HG02852 (cell line): ENCODE measurements around the gene ETS1.

Experiments used
- ATAC-seq: cut with Tn5 transposase; IDR thresholded peaks from one replicate; pipeline ENCODE4 v1.9.1; 2021; ENCODE audit warnings: mild to moderate bottlenecking, moderate library complexity; ENCODE audit not compliant: unreplicated experiment

ETS1 gene

GRCh38 chr11:128573638-128574037, 13.7 kb downstream of the ETS1 start:
- no peak for ATAC-seq

DNA sequence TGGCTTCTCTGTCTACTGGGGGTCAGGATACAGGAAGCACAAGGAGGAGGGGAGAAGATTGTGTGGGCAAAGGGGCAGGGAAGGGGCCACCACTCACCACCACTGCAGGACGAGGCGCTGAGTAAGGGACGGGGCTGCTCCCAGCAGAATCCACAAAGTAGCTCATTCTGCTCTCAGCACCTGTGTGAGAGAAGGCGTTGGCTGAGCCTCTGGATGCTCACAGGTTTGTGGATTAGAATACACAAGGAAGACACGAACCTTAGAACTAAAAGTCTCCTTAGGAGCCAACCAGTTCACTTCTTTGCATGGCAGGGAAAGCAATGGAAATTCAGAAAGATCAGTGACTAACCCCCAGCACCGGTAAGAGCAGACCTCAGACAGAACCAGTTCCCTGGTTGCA, 14.4 kb downstream of the ETS1 start:
- ATAC-seq = no peak

DNA sequence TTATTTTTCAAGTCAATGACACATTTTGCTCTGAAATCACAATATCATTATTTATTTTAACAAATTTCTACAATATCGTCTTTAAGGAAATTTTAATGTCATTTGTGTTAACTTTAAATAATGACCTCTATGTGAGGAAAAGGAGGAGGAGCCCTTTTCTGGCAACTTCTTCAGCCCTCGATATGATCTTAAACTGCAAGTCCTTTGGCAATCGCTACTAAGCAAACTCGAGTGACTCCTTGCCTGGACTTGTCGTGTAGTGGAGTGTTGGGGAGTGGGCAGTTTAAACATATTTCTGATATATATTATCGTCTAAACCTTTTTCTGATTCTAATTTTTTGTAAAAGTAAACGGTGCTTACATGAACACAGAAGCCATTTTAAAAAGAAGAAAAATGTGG, 16.7 kb downstream of the ETS1 start:
- ATAC-seq = no peak

- no peak for ATAC-seq
These were observed 18.1 kb downstream of the ETS1 start for GRCh38 chr11:128569291-128569690.

DNA sequence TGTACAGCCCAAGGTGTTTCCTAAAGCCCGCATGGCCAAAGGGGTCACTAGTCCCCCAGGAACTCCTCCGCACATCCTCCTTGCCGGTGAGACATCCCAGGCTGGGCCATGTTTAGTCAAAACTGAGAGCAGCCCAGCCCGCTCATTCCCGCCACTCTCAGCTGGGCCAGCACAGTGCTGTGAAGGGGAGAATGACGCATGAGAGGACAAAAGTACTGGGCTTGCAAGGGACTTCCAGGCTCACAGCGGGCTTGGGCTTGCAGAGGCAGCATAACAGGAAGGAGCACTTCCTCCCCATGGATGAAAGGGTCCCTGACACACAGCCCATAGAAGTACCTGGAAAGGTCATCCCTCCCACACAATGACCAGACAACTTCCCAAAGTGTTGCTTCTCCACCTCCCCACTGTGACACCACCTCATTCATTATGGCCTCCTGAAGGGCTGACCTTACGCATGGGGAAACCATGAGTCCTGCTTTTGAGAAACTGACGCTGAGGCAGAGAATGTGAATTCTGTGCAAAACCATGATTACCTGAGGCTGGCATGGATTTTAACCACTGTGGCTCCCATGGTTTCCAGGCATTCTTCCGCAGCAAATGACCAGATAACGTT, 19.1 kb downstream of the ETS1 start:
- peak; percentile 43 for ATAC-seq

DNA sequence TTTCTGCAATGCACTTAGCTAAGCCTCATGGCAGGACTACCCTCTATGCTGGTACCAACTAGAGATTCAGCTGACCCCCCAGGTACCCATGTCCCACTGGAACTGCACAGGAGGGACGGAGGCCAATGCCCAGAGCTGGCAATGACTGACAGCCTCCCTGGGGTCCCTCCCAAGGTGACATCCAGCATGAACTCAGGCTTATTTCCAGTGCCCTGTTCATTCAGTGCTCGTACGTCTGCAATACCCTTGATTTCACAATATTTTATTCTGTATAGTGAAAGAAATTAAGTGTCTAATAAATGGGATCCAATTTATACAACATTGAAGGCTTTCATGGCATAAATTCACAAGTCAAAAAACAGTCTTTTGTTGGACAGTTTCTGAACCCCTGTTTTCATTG, 20.2 kb downstream of the ETS1 start:
- ATAC-seq = no peak

GRCh38 chr11:128565881-128566280, 21.5 kb downstream of the ETS1 start:
- ATAC-seq = no peak

DNA sequence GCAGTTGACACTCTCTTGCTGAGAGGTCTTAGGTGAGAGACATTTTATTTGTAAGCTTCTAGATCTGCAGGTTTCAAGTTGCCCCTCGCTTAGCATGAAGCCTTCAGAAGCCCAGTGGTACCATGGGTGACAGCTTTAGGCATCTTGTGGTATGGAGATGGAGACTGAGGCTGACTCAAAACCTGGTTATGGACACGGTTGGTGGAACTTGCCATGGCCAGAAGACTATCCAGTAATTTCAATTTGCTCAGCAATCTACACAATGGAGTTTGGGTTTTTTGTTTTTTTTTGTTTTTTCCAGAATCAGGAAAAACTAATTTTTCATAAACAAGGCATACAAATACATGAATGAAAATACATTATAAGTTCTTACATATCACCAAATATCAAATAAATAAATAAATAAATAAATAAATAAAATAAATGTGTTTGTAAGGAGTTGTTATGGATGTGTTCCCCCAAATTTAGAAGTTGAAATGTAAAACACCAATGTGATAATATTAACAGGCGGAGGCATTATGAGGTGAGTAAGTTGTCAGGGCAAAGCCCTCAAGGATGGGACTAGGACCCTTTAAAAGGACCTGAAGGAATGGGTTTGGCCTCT, 22.6 kb downstream of the ETS1 start:
- ATAC-seq = no peak

DNA sequence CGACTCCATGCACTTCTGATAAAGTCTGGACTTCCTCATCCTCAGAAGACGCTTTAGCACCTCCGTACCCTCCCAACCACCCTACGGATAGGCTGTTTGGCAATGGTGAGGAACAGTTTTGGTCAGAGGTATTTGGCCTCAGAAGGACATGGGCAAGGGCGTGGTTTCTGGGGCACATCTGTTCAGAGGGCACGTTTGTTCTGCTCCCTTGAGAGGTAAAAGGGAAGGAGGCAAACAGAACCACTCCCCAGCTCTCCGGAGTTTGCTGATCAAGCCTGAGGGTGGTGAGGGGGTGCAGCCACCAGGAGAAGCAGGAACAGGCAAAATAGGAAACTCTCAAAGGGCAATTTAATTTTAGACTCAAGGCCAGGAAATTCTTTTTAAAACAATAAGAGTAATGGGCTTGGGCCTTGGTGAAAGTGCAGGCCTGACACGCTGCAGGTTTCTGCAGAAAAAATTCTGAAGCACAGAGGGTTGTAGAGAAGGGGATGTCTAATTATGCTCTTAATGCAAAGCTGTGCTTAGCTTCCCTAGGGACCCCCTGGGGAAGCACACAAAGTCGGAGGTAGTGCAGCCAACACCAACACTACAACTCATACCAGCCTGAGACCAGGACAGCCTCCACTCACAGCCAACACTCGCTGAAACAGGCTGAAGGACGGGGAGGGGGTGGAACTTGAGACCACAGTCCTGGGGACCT, 23.3 kb downstream of the ETS1 start:
- ATAC-seq = no peak

DNA sequence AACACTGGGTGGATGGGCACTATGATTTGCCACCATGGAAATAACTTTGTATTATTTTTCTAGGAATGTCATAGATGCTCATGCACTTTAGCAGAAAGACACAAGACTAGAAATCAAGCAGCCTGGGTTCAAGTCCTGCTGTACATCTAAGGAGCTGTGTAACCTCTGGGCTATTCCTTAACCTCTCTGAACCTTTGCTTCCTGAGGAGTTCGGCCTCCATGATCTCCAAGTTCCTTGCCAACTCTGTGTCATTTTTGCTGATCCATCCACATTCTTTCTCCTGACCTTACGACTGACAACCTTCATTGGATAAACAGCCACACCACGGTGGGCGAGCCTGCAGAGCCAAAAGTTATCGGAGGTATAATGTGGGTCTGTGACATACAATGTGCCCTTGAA, 24.1 kb downstream of the ETS1 start:
- ATAC-seq = no peak

DNA sequence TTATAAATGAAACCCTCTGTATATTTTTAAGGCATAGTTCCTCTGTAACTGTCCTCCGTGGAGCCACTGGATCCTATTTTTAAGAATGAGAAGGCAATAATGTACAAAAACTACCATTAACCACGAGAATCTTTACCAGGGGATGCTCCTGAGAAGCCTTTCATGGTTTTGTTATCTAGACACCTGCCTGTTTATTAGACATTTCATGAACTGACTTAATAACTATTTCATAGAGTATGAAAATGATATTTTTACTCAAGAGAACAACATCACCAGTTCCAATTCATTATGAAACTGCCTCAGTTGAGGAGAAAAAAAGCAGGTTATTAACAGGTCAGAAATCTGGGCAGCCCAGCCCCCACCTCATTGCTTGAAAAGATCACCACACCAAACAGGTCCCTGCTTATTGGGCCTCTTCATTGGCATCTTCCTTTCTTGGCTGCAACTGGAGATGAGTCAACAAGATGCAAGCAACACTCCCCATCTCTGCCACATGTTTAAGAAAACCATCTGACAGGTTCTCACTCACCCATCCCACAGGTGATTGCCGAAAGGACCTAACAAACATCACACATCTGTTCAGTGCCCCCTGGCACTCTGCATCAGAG, 27.8 kb downstream of the ETS1 start:
- ATAC-seq = no peak

GRCh38 chr11:128555606-128556005, 31.8 kb downstream of the ETS1 start:
- ATAC-seq = no peak

DNA sequence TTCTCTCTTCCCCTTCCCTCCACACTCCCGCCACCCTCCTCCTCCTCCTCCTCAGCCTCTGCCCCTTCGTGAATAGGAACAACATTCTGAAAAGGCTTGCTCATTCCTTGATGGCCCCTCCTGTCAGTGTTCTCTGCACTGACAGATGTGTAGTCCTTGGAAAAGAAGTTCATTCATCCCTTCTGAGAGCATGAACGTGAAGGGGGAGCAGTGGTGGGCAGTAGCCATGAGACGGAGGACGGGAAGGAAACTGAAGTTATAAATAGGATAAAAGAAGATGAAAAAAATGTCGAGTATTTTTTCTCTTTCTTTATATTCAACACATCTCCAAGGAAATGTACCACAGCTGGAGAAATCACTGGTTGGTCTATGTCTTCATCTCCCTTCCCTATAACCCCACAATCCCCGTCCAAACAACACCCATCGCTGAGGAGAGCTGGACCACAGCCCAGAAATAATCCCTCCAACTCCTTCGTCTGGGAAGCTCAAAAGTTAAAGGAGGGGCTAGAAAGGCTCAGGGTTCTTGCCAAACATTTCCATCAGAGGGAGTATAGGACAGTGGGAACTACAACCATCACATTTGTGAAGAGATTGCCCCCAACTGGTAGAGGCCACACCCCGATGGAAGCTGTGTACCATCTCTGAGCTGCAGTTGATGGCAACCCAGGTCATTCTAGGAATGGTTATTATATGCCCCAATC, 33.5 kb downstream of the ETS1 start:
- no peak for ATAC-seq

- peak; percentile 64 for ATAC-seq
These were observed 34.3 kb downstream of the ETS1 start for GRCh38 chr11:128552783-128553661.

DNA sequence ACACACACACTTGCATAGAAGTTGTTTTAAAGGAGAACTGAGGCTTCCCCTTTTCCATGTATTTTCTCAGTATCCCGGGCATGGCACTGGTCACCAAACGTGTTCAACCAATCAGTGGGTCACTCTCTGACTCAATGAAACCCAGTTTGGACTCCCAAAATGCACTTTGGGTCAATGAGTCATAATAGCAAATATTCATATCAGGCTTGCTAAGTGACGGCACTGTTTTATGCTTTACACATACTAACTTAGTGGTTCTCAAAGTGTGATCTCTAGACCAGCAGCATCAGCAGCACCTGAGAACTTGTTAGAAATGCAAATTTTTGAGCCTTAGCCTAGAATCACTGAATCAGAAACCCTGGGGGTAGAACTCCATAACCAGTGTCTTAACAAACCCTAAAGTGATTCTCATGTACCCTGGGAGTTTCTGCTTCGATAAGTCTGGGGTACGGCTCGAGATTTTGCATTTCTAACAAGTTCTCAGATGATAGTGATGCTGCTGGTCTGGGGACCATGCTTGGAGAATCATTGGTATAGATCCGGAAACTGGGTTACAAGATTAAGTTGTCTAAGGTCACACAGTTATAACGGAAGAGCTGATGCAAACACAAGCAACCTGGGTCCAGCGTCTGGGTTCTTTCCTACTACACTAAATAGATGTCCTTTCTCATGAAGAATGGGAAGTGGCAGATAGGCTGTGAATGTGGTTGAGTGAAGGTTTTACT, 35.6 kb downstream of the ETS1 start:
- ATAC-seq = peak; percentile 53

GRCh38 chr11:128551058-128551457, 36.3 kb downstream of the ETS1 start:
- no peak for ATAC-seq

DNA sequence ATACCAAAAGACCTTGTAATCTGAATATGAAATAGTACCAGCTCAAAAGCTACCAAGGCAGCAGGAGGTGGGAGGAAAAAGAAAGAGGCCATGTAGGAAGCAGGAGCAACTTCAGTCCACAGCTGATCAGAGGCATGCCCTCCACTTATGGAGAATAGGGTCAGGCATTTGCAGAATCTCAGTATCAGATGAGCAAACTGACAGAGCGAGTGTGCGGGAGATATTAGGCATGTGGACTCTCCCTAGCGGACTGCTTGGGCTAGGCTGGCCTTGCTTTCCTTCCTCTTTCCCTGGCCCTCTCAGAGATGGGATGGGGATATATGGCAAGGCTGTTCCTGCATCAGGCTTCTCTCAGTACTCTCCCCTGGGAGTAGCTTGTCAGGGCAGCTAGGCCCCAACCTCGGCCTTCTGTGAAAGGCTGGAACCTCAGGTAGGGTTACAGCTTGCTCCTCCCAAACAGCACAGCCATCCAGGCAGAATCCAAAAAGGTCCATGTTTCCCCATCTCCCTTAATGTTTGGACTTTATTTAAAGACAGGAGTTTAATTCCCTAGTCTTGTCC, 37.0 kb downstream of the ETS1 start:
- ATAC-seq = no peak

DNA sequence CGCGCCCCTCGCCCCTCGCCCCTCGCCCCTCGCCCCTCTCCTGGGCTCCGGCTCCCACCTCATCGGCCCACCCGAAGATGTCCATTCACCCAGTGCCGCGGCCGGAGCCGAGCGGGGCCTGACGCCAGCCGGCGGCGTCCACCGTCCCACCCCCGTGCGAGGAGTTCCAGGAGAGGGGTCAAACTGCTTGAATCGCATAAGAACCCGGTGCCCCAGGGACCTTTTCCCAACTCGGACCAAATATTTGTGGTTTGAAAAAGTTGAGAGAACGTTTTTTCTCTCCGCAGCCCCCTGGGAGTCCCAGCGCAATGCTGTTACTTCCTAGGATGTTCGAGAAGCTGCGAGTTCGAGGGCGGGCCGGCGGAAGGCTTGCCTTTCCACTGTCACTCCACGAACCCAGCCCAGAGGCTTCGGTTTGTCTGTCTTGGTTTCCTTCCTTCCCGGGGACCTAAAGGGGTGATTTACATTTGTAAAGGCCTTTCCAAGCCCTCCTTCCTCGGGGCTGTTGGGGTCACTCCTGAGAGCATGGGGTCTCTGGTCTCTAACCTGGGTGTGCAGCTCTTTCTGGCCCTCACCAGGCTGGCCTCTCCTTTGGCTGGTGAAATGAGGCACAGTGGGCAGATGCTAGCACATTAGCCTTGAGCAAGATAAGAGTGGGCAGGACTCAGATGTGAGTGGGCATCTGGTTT, 38.0 kb downstream of the ETS1 start:
- no peak for ATAC-seq
